Kidney capillary endothelial cell (primary cell): ENCODE data around the gene SPDL1.

Experiments used
- DNase-seq: peaks from one replicate; pipeline ENCODE4 v3.0.0-alpha.2; 2018; ENCODE audit warnings: low spot score

The SPDL1 gene

GRCh38 chr5:169631360-169631759 lies 47.8 kb downstream of the SPDL1 start:
- no peak for DNase-seq

DNA sequence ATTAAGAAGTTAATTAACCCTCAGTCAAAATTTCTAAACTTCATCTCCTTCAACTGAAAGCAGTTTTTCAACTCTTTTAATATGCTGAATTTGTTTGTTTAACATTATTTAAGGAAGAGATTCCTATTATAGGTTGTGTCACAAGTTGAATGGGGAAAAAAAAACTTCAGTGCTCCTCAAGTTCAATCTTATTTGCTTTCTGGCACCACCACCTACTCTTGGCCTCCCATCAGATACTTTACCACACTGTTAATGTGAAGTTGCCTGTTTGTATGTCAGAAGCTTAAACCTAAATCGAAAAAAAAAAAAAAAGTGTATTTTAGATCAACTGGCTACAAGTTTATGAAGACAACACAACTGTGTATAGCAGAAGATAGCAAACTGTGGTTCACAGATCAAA lies 49.4 kb downstream of the SPDL1 start:
- DNase-seq: no peak

DNA sequence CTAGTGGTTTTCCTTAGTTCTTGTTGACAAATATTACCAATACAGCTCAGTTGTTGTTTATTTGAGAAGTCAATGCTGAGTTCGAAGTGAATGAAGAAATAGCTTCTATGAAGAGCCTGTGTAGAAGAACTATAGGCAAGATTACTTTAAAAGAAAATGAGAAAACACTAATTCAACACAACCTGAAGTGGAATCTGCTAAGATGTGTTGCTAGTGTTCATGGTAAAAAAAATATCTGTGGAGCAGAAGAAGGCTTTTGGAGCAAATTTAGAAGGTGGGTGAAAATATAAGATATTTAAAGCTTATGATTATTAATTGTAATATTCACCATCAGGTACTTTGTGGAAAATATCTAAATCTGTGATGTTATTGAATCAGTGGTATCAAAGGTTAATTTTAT lies 51.0 kb downstream of the SPDL1 start:
- no peak for DNase-seq

DNA sequence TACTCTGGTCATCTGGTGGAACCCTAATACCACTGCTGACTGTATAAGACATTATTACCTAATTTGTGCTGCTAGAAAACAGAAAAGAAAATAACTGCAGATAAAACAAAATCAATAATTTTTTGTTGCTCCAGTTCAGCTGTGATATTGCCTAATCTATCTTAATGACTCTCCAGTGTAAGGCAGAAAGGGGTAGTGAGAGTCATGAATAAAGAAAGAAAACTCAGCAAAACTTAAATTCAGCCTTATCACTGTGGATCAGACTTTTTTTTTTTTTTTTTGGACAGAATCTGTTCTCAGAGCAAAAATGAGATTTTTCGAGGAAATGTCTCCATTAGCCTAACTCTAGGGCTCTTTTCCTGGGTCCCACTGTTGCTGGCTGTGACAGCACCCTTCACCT lies 52.4 kb downstream of the SPDL1 start:
- DNase-seq: no peak

DNA sequence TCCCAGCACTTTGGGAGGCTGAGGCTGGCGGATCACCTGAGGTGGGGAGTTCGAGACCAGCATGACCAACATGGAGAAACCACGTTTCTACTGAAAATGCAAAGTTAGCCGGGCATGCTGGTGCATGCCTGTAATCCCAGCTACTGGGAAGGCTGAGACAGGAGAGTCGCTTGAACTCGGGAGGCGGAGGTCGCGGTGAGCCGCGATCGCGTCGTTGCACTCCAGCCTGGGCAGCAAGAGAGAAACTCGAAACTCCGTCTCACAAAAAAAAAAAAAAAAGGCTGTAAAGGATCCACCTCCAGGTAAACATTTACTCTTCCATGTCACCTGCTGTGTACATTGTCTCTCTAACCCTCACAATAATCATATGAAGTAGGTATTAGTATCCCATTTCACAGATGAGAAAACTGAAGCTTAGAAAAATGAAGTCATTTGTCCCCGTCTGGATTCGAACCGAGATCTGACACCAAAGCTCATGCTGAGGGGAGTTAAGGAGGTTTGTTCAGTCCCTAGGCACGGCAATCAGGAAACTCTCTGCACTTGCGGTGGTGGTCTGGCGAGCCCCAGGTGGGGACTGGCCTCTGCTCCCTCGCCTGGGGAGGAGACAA lies 53.0 kb downstream of the SPDL1 start:
- no peak for DNase-seq

- no peak for DNase-seq
These were observed 53.5 kb downstream of the SPDL1 start, which contains the start of gene DOCK2 for GRCh38 chr5:169637085-169637548. Gene DOCK2 (plus strand): TSS chr5:169637275. CDS start chr5:169637327, 52 bp downstream.

- no peak for DNase-seq
These were observed 54.1 kb downstream of the SPDL1 start for GRCh38 chr5:169637549-169638121.

DNA sequence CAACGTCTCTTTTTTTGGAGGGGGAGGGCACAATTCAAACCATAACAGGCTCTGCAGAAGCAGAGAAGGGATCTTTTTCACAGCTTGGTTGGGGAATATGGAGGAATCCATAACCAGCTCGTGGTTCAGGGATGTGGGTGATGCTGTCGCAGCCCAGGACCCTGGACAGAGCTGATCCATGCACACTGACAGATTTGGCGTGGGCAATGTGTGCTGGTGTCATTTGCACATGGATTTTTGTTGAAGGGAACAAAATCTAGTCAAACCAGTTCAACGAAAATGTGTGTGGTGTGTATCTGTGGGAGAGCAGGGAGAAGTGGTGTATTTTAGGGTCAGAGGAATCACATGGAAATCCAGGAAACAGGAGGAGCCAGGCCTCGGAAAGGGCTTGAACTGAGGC lies 57.7 kb downstream of the SPDL1 start:
- no peak for DNase-seq

DNA sequence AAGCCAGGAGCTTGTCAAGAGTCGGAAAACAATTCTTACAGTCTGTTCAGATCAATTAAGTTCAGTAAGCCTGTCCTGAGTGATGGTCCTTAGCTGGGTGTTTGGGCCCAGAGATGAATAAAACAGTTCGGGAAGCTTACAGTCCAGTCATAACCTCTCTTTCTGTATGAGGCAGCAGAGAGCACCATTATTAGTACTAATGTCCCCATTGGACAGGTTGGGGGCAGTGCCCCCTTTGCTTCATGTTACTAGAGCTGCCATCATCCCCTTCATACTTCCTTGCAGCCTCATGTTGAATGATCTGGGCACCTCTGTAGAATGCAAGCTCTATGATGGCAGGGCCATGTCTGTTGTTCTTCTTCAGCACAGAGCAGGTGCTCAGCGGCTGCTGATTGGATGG lies 63.3 kb downstream of the SPDL1 start:
- no peak for DNase-seq

- DNase-seq: no peak
These were observed 64.0 kb downstream of the SPDL1 start for GRCh38 chr5:169647566-169647965.

GRCh38 chr5:169648725-169649310 lies 65.2 kb downstream of the SPDL1 start:
- DNase-seq: no peak

DNA sequence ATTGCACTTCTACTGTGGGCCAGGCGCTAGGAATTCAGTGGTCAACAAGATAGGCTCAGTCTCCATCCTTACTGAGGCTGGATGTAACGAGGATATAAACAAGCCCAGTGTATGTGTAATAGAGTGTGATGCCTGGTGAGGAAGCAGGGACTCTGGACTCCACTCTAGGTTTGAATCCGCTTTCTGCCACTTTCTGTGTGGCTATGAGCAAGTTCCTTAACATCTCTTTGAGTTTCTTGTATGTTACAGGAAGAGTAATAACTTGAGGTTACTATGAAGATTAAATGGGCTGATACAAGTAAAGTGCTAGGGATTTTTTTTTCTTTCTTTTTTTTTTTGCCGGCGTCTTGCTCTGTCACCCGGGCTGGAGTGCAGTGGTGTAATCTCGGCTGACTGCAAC lies 65.9 kb downstream of the SPDL1 start:
- DNase-seq: no peak

DNA sequence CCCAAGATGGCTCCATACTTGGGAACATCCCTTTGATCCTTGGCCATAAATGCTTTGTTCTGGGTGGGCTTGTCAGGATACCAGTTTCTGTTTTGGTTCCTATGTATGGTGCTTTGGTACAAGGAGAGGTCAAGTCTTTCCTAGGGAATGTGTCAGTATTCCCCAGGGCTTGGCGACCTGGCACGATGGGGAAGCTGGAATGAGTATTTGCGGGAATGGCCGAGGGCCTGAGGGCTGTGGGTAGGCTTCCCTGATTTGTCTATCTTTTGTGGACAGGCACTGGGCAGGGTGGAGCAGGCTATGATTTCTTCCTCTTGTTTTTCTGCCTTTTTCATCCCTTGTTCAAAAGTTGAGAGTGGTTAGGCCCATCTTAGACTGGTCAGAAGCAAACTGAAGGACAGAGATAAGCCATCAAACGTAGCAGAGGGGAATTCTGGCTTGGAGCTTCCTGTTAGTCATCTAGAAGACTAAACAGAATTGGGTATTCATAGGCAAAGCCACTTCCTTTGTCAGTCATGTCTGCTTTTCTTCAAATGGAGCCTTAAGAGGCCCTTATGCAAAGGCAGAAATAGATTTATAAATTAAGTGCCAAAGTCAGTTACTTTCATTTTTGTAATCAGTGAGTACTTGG lies 67.2 kb downstream of the SPDL1 start:
- peak; percentile 43 for DNase-seq

DNA sequence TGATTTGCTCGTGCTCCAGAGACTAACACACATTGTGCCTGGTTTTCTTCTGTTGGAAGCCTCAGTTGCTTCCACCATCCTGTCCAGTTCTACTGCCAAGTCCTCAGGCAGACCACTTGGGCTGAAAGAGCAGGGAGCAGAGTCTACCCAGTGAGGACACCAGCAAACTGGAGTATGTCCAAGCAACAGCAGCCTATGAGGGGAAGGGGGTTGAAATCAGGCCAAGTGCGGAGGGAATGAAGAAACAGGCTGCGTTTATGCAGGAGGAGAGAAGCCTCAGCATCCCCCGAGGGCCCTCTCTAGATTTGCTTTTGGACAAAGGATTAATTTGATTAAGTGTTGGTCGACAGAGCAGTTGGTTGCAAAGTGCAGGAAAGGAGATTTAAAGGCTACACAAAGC lies 68.0 kb downstream of the SPDL1 start:
- DNase-seq: no peak

- no peak for DNase-seq
These were observed 68.5 kb downstream of the SPDL1 start for GRCh38 chr5:169652057-169652456.

DNA sequence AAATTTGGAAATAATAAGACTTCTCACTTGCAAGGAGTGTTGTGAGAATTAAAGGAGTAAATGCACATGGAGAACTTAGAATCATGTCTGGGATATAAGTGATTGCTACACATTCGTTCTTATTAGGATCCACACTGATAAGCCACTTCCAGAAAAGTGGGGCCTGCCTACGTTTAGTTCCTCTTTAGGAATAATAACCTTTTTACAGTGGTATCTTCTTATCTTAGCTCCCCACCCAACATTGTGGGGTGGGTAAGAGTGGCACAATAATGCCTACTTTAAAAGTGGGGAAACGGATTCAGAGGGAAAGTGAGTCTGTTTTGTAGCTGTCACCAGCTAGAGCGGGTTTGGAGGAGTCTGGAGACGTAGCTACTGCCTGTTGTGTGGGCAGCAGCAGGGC lies 69.5 kb downstream of the SPDL1 start:
- no peak for DNase-seq
